Pancreas (tissue), 10 donors: ENCODE results near the gene LGR6. TPM values are rescaled to one million over a fixed set of nuclear protein-coding genes. Genes with fewer than 3 reads are reported as not detected.

Experiments used
- ATAC-seq, 4 donors: fragments of 200-7000 bp; cut with Tn5 transposase; one replicate each; pipeline versions ENCODE4 v1.8.0 to v1.9.1; 2020; ENCODE audit warnings: mild to moderate bottlenecking in 4 of 4, moderate library complexity in 4 of 4
- DNase-seq, 6 donors: peaks; one replicate each; pipeline ENCODE4 v3.0.0-alpha.2; 2020
- FAIRE-seq: peaks from 2 replicates; lab custom pipeline; 2012; peaks lifted over from hg19 to GRCh38; lab: Jason Lieb, UNC
- H3K27ac ChIP-seq, 4 donors: fragments of 200-600 bp; sonication (generic); 1 replicate in 3 of 4; 2 replicates in 1 of 4; pipeline versions ENCODE4 v1.5.0 to v1.8.0; 2020
- H3K27me3 ChIP-seq, 4 donors: fragments of 200-600 bp; one replicate each; pipeline ENCODE4 v1.8.0; 2021
- H3K36me3 ChIP-seq, 3 donors: fragments of 200-600 bp; sonication (generic) in 1 of 3; one replicate each; pipeline versions ENCODE4 v1.5.0 to v1.8.0; 2020 to 2021
- H3K4me1 ChIP-seq, 3 donors: fragments of 200-600 bp; one replicate each; pipeline ENCODE4 v1.8.0; 2021
- H3K4me3 ChIP-seq, 4 donors: fragments of 200-600 bp; sonication (generic) in 2 of 4; one replicate each; pipeline versions ENCODE4 v1.5.0 to v1.8.0; 2020 to 2021
- H3K9me3 ChIP-seq, 4 donors: fragments of 200-600 bp; one replicate each; pipeline ENCODE4 v1.8.0; 2021
- WGBS, 2 donors: extraction: QIAGEN DNeasy Blood & Tissue Kit; methylation state at CpG; one replicate each; pipeline ENCODE4 v1.1.7; 2013; 5-methylcytosine and 5-hydroxymethylcytosine counted together
- intact Hi-C, 3 donors: fragments of 100-400 bp; cut with DNase I; formaldehyde crosslinking; loops; one replicate each; pipeline versions ENCODE4 v1.11.1 to v1.14.2; 2022
- polyA plus RNA-seq, 2 donors: library from polyadenylated mRNA; stranded (reverse); fragments of 200-250 nt; gene quantifications; one replicate each; pipeline ENCODE4 v1.2.3, GENCODE V29; 2013
- total RNA-seq, 6 donors: library from RNA; stranded (reverse); fragmentation: NEBNext Ultra II Directional in 4 of 6; extraction: Animal tissue kit (Norgen Biotek cat#: 25700) in 4 of 6; gene quantifications; one replicate each; pipeline versions ENCODE4 v1.2.1 to v1.2.4, GENCODE V29; 2021 to 2023
- TF ChIP-seq, protein P1 (sequence below), 4 donors: fragments of 200-600 bp; sonication (generic) in 3 of 4; IDR thresholded peaks; one replicate each; pipeline versions ENCODE4 v1.5.0 to v1.8.0; 2021; ENCODE audit warnings: antibody characterized with exemption in 4 of 4
- donor health status: healthy with polysubstance abuse.
- donor health status: DM: no; HTN: no; CAD: no; lungs with moderate emphysema.
- donor health status: DM: no; HTN: no; CAD: no.
- donor health status: control.
- donor health status: control.
- donor health status: Bipolar disorder and iron deficiency.
- donor health status: DM: yes; HTN: yes; CAD: no.
- donor health status: DM: no; HTN: no; CAD: no.
- donor health status: DM: no; HTN: no; CAD: no.
- donor health status: DM: yes; HTN: yes; CAD: no.

Gene LGR6
- total and polyA plus RNA-seq, 8 donors: 0.06 to 0.47 (median 0.15) TPM; not detected in 3

GRCh38 chr1:202323731-202324130, 130.1 kb downstream of the LGR6 start:
- WGBS, 2 donors: 79 to 85% methylated on average over 4 of the region's 4 CpGs
- FAIRE-seq: no peak
- no peak for ATAC-seq

GRCh38 chr1:202324646-202325045, 131.0 kb downstream of the LGR6 start:
- TF ChIP-seq, protein P1, sequence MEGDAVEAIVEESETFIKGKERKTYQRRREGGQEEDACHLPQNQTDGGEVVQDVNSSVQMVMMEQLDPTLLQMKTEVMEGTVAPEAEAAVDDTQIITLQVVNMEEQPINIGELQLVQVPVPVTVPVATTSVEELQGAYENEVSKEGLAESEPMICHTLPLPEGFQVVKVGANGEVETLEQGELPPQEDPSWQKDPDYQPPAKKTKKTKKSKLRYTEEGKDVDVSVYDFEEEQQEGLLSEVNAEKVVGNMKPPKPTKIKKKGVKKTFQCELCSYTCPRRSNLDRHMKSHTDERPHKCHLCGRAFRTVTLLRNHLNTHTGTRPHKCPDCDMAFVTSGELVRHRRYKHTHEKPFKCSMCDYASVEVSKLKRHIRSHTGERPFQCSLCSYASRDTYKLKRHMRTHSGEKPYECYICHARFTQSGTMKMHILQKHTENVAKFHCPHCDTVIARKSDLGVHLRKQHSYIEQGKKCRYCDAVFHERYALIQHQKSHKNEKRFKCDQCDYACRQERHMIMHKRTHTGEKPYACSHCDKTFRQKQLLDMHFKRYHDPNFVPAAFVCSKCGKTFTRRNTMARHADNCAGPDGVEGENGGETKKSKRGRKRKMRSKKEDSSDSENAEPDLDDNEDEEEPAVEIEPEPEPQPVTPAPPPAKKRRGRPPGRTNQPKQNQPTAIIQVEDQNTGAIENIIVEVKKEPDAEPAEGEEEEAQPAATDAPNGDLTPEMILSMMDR (IDR thresholded peaks at IDR 0.05): no peak
- H3K4me1 ChIP-seq: no peaks in the 10 kb centered on the region
- DNase-seq: no peak
- no peak overlapping the region for H3K4me3 ChIP-seq
- H3K36me3 ChIP-seq: no peaks in the 10 kb centered on the region
- intact Hi-C loops: no loop called here
- H3K27ac ChIP-seq: no peak overlapping the region
- ATAC-seq: no peak
- WGBS, 2 donors: 94 to 95% methylated on average over 2 of the region's 2 CpGs
- H3K27me3 ChIP-seq: no peaks in the 10 kb centered on the region
- FAIRE-seq: no peak
- no peaks in the 10 kb centered on the region for H3K9me3 ChIP-seq

More at GRCh38 chr1:202323731-202324130, 130.1 kb downstream of the LGR6 start:
- Histone ChIP-seq H3K27me3 (no peaks in the 10 kb centered on the region), H3K9me3 (no peaks in the 10 kb centered on the region), H3K4me3 (no peak overlapping the region), H3K27ac (no peak overlapping the region), H3K36me3 (no peaks in the 10 kb centered on the region), H3K4me1 (no peaks in the 10 kb centered on the region)
- intact Hi-C loops: no loop called here
- DNase-seq: no peak
- TF ChIP-seq, protein P1 (IDR thresholded peaks at IDR 0.05): no peak

DNA sequence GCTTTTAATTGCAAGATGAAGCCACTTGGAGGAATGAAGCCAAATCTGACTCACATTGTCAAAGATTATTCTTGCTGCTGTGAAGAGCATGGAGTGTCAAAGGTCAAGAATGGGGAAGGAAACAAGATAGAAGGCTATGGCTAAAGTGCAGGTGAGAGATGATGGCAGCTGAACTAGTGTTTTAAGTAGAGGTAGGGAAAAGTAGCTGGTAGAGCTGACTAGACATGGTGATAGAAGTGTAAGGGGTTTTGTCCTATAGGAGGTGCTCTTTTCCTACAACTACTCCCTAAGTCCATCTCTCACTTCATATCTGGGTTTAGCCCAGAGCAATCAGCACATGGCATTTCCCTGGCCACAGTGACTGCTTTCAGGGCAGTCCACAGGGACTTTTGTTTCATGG, 136.3 kb downstream of the LGR6 start:
- H3K9me3 ChIP-seq: no peaks in the 10 kb centered on the region
- FAIRE-seq (no peak), DNase-seq (no peak), ATAC-seq (no peak)
- no peak overlapping the region for H3K4me3 ChIP-seq
- no peak overlapping the region for H3K27ac ChIP-seq
- intact Hi-C loops: no loop called here
- no peaks in the 10 kb centered on the region for H3K4me1 ChIP-seq
- no peaks in the 10 kb centered on the region for H3K27me3 ChIP-seq
- TF ChIP-seq, protein P1 (IDR thresholded peaks at IDR 0.05): no peak
- no peaks in the 10 kb centered on the region for H3K36me3 ChIP-seq

GRCh38 chr1:202333861-202334260, 140.3 kb downstream of the LGR6 start:
- H3K4me3 ChIP-seq: no peak overlapping the region
- intact Hi-C loops: no loop called here
- no peaks in the 10 kb centered on the region for H3K27me3 ChIP-seq
- WGBS, 2 donors: 66 to 69% methylated on average over 4 of the region's 4 CpGs
- DNase-seq: no peak
- no peaks in the 10 kb centered on the region for H3K4me1 ChIP-seq
- no peaks in the 10 kb centered on the region for H3K36me3 ChIP-seq
- H3K27ac ChIP-seq: no peak overlapping the region
- H3K9me3 ChIP-seq: no peaks in the 10 kb centered on the region
- no peak for FAIRE-seq
- TF ChIP-seq, protein P1 (IDR thresholded peaks at IDR 0.05): no peak
- ATAC-seq: no peak

DNA sequence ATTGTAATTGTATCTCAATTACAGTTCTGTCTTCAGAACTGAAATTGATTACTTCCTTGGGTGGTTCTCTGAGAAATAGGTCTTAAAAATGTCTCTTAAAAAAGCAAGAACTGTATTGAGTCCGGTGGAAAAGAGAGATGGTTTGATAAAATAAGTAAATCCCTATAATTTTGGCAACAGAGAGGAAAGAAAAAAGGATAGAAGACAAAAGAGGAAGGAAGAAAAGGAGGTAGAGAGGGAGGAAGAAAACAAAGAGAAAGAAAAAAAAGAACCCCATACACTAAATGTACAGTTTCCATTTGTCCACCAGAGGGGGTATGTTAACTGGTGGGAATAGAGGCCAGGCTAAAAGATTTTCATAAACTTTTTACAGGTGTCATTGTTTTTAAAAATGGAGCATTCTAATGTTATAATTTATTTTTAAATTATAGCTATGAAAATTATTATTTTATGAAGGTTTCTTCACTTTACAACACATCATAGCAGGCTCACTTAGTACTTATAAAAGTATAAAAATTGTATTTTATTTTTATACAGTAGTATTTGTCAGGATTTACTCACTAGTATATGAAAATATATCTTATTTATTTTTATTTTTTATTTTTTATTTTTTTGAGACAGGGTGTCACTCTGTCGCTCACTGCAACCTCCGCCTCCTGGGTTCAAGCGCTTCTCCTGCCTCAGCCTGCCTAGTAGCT, 150.2 kb downstream of the LGR6 start:
- no peak overlapping the region for H3K27ac ChIP-seq
- H3K9me3 ChIP-seq: no peaks in the 10 kb centered on the region
- intact Hi-C loops: no loop called here
- peaks cover 0 to 3% (median 3%) of the 10 kb centered on the region in 3 donors for H3K4me1 ChIP-seq
- 63% methylated on average over 4 of the region's 4 CpGs for WGBS, 2 donors
- no peak overlapping the region for H3K4me3 ChIP-seq
- peak; percentile 85 for FAIRE-seq
- no peaks in the 10 kb centered on the region for H3K27me3 ChIP-seq
- TF ChIP-seq, protein P1 (IDR thresholded peaks at IDR 0.05): peak; percentile 56 to 66 (median 64)
- ATAC-seq: no peak
- no peak for DNase-seq
- no peaks in the 10 kb centered on the region for H3K36me3 ChIP-seq
